GM10248 (cell line): ENCODE measurements around the gene MT1A.

Experiments
- CTCF ChIA-PET: fragments of 300-600 bp; sonication (Branson Sonifier 250); formaldehyde crosslinking; extraction: SDS; loops from one replicate; lab custom pipeline; 2021; ENCODE audit warnings: antibody characterized with exemption; lab: Yijun Ruan, JAX
- POLR2A ChIA-PET: fragments of 350-650 bp; sonication (Branson Sonifier 250); formaldehyde crosslinking; extraction: SDS; loops from one replicate; lab custom pipeline; 2020; ENCODE audit warnings: antibody characterized with exemption; lab: Yijun Ruan, JAX
- DNase-seq: peaks from one replicate; pipeline ENCODE4 v3.0.0; 2012; ENCODE audit errors: extremely low spot score
- TF ChIP-seq, protein P1 (sequence below): IDR thresholded peaks from 2 replicates; pipeline ENCODE4 v1.5.1; 2012; ENCODE audit warnings: mild to moderate bottlenecking, low read depth; ENCODE audit errors: extremely low read depth, missing control alignments, control extremely low read depth

Gene MT1A

DNA sequence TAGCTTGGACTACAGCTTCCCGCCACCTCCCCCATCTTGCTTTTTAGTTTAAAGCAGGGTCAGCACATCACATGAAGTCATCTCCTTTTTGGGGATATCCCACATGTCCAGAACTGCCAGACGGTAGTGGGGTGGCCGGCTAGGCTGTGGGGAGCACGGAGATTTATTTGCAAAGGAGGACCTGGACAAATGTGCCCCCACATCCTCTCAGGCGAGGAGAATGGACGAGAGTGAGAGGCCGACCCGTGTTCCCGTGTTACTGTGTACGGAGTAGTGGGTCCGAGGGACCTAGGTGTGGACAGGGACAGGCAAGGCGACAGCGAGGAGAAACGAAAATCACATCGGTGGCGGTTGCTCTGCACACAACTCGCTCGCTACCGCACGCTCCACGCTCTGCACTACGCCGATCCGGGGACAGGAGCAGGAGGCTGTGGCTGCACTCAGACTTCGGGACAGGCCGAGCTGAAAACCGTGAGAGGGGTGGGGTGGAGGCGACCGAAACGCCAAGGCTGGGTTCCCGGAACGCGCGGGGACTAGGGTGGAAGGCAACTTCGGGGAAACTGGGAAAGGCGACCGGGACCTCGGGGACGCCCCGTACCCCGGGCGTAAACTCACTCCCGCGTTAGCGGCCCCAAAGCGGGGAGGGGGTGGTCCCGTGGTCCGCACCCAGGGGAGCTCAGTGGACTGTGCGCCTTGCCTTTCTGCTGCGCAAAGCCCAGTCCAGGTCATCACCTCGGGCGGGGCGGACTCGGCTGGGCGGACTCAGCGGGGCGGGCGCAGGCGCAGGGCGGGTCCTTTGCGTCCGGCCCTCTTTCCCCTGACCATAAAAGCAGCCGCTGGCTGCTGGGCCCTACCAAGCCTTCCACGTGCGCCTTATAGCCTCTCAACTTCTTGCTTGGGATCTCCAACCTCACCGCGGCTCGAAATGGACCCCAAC is at the start of gene MT1A:
Gene MT1A (plus strand): TSS at position 853 of the 937 bp plus-strand sequence. CDS start 73 bp downstream, at position 926.
- DNase-seq, result no peak
- TF ChIP-seq, protein P1, sequence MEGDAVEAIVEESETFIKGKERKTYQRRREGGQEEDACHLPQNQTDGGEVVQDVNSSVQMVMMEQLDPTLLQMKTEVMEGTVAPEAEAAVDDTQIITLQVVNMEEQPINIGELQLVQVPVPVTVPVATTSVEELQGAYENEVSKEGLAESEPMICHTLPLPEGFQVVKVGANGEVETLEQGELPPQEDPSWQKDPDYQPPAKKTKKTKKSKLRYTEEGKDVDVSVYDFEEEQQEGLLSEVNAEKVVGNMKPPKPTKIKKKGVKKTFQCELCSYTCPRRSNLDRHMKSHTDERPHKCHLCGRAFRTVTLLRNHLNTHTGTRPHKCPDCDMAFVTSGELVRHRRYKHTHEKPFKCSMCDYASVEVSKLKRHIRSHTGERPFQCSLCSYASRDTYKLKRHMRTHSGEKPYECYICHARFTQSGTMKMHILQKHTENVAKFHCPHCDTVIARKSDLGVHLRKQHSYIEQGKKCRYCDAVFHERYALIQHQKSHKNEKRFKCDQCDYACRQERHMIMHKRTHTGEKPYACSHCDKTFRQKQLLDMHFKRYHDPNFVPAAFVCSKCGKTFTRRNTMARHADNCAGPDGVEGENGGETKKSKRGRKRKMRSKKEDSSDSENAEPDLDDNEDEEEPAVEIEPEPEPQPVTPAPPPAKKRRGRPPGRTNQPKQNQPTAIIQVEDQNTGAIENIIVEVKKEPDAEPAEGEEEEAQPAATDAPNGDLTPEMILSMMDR, result no peak
- ChIA-PET CTCF (no interaction called here), POLR2A (no interaction called here)

DNA sequence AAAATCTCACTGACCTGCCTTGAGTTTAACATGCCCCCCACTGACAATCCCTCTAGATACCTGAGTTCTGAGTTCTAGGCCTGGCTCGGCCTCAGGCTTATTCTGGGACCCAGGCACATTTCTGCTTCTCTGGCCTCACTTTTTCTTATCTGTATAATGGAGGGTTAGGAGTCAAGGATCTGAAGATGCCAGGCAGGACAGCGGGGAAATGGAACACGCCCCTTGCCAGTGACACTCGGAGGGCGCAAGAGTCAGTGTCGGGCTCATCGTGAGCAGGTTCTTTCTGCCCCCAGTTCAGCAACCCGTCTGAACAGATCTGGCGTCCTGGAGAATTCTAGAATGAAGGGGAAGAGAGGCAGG is 49.7 kb upstream of the MT1A start:
- TF ChIP-seq, protein P1, result no peak
- CTCF ChIA-PET, result no interaction called here
- POLR2A ChIA-PET, result no interaction called here
- DNase-seq, result no peak

DNA sequence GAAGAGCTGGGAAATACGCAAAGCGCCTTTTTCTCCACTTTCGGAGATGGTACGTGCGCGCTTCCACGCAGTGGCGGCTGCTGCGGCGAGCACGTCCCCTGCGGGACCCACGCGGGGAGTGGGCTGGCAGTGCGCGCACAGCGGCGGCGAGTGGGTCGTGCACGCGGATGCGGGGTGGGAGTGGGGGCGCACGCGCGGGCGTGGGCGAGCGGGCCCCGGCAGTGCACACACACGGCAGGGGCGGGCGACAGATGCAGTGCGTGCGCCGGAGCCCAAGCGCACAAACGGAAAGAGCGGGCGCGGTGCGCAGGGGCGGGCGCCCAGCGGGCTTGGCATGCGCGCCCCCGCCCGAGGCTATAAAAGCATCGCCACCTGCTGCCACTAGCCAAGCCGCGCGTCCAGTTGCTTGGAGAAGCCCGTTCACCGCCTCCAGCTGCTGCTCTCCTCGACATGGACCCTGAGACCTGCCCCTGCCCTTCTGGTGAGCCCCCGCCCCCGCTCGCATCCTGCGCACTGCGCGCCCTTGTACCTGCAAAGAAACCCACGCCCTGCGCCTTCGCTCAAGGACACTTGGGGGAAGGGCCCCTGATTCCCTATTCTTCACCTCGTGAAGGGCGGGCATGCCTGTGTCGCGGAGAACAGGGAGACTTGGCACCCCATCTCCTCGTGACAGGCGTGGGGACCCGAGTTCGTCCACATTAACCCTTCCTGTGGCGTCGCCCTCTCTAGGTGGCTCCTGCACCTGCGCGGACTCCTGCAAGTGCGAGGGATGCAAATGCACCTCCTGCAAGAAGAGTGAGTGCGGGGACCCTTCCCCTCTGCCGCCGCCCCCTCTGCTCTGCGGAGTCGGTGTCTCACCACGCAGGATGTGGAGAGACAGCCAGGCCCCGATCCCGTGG is 49.1 kb upstream of the MT1A start, which contains the start of gene MT3:
Gene MT3 (plus strand): TSS at position 388 of the 899 bp plus-strand sequence. CDS start 63 bp downstream, at position 451.
- POLR2A ChIA-PET, result interaction anchor here (0.5 kb wide), 1 partner anchor 590 kb away, joined by 3 read pairs; no protein-coding TSS in a partner anchor
- DNase-seq, result no peak
- CTCF ChIA-PET, result no interaction called here
- TF ChIP-seq, protein P1, result no peak

DNA sequence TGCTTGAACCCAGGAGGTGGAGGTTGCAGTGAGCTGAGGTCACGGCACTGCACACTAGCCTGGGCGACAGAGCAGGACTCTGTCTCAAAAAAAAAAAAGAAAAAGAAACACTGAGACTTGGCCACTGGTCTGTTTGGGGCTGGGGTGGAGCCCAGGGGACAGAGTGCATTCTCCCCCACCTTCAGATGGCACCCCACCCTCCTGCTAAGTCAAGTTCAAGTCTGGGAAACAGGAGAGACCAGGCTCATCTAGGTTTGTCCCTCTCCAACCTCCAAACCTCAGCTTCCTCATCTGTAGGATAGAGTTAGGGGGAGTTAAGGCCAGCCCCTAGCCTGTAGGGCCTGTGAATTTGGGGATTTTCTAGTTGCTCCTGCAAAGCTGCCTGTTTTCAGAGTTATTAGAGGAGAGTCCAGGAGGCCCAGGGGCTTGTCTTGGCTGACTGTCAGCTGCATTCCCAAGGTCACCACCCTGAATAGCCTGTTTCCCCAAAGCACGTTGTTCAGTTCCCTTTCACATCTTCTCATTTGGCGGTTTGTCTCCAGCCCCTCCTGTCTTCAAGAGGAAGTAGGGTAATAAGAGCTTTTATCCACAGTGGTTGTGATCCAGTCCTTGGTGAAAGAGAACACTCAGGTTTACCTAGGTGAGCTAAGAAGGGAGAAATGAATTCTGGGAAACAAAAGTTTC is 46.9 kb upstream of the MT1A start:
- ChIA-PET POLR2A (no interaction called here), CTCF (interaction anchor here (0.7 to 2.0 kb wide), 9 partner anchors 9 to 110 kb away, joined by 3 to 18 read pairs (median 4); no protein-coding TSS in a partner anchor)
- DNase-seq, result no peak
- TF ChIP-seq, protein P1, result no peak

DNA sequence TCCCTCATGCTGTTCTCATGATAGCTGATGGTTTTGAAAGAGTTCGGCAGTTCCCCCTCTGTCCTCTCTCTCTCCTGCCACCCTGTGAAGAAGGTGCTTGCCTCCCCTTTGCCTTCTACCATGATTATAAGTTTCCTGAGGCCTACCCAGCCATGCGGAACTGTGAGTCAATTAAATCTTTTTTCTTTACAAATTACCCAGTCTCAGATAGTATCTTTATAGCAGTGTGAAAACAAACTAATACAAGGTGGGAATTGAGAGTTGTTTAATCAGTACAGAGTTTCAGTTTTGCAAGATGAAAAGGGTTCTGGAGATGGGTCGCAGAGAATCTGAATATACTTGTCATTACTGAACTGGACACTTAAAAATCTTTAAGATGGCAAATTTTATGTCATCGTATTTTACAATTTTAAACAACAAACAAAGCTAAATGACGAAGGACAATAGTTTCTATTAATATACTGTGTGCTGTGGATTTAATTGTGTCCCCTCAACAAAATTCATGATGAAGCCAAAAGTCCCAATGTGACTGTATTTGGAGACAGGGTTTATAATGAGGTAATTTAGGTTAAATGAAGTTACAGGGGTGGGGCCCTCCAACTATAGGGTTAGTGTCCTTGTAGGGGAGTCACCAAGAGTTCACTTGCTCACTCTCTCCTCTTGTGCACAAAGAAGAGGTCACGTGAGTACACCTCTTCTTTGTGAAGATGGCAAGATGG is 44.7 kb upstream of the MT1A start:
- CTCF ChIA-PET, result interaction anchor here (1.3 kb wide), 1 partner anchor 17 kb away, joined by 6 read pairs; no protein-coding TSS in a partner anchor

More for the DNA sequence above, 44.7 kb upstream of the MT1A start:
- TF ChIP-seq, protein P1, result no peak
- POLR2A ChIA-PET, result no interaction called here
- no peak for DNase-seq
